HG02571 (cell line): ENCODE results near the gene TGFBR3L.

ENCODE experiments used
- ATAC-seq: cut with Tn5 transposase; IDR thresholded peaks from one replicate; pipeline ENCODE4 v1.9.1; 2021; ENCODE audit warnings: mild to moderate bottlenecking, moderate library complexity; ENCODE audit not compliant: unreplicated experiment

Gene TGFBR3L

GRCh38 chr19:7903244-7904073, 11.2 kb upstream of the TGFBR3L start, which contains the start of gene MAP2K7:
Gene MAP2K7 (plus strand): TSS chr19:7903877. CDS start chr19:7903945, 68 bp downstream.
- ATAC-seq = peak; percentile 77

DNA sequence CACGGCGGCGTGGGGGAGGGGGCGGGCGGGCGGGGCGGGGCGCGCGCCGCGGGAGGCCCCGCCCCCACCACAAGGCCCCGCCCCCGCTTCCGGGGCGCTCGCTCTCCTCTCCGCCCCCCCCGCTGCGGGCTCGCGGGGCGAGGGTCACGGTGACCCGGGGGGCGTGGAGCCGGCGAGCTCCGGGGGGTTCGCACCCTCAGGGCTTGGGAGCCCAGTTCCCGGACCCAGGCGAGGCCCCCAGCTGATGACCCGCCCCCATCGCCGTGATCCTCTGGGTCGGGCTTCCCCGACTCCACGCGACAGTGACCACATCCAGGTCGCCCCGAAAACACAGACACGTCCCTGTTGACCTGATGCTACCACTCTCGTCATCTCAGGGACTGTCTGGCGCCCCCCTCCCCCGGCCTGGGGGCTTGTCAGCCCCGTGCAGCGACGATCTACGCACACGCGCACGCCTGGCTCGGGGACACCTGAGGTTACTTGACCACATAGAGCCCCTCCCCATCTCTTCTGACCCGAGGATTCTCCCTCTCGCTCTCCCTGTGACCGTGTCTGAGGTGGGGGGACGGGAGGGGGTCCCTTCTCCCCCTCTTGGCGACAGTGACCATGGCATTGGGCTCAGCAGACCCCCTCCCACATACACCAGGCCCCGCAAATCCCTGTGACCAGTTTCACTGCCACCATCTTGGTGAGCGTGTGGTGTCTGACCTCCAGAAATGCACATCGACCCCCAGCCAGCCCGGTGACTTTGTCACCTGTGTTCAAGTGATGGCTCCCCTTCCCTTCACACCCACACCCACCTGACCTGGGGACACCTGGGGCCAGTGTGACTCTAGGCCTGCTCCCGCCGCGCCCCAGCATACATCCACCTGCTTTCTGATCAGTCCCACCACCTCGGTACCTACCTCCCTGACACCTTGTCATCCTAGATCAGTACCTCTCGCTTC, 10.3 kb upstream of the TGFBR3L start:
- peak; percentile 29 for ATAC-seq

- no peak for ATAC-seq
Measured at GRCh38 chr19:7905268-7905667, 9.4 kb upstream of the TGFBR3L start.

GRCh38 chr19:7905859-7906258, 8.8 kb upstream of the TGFBR3L start:
- no peak for ATAC-seq

DNA sequence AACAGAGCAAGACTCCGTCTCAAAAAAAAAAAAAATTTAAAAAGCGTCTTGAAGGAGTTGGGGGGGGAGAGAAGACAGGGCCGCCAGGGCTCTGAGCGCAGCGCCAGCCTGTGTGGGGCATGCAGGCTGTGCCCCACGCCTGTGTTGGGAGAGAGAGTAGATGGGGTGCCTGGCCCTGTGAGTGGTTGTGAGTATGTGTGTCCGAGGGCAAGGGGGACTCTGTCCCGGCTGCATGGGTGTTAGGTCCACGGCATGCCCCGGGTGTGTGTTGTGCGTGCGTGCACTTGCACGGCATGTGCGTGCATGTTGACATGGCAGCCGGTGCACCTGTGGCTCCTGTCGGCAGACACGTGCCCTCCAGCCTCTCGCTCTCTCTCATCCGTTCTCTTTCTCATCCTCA, 7.5 kb upstream of the TGFBR3L start:
- no peak for ATAC-seq

- ATAC-seq = no peak
Measured at GRCh38 chr19:7907544-7907943, 7.1 kb upstream of the TGFBR3L start.

DNA sequence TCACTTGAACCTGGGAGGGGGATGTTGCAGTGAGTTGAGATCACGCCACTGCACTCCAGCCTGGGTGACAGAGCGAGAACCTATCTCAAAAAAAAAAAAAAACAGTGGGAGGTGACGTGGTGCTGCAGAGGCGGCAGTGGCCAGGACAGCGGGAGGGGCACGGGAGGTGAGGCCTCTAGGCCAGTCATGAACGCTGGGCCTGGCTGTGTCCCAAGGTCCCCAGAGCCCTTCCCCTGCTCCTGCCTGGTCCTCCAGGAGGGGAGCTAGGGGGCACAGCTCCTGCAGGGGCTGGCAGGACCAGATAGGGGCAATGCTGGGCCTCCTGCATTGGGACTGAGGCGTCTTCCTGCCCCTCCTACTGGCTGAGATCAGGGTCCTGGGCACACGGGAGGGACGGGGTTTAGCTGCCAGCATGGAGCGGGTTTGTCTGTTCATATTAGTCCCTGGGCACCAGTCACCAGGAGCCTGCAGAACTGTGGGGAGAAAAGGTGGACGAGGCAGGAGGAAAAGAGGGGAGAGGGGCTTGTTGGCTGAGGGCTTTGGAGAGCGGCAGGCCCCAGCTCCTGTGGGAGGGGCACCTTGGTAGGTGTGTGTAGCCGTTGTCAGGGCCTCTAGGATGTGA, 6.4 kb upstream of the TGFBR3L start:
- ATAC-seq = no peak

GRCh38 chr19:7908742-7909461, 5.7 kb upstream of the TGFBR3L start:
- ATAC-seq = no peak

DNA sequence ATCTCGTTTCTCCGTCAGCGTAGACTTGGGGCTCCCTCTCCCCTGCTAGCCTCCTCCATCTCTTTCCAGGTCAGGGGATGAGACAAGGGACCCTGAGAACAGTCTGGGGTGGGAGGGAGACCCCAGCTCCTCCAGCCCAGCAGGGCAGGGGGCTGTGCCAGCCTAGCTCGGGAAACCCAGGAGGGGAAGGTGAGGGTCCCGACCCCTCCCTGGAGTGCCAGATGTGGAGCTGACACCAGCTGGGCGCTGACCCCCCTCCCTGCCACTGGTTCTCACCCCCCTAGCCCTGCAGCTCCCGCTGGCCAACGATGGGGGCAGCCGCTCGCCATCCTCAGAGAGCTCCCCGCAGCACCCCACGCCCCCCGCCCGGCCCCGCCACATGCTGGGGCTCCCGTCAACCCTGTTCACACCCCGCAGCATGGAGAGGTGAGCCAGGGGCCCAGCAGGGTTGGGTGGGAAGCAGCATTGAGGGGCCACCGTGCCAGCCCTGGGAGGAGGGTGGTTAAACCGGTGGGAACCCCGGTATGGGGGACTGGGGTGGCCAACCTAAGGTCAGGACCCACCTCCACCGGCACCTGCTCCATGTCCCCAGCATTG, 5.1 kb upstream of the TGFBR3L start:
- no peak for ATAC-seq

GRCh38 chr19:7910321-7911161, 4.1 kb upstream of the TGFBR3L start:
- ATAC-seq = no peak

DNA sequence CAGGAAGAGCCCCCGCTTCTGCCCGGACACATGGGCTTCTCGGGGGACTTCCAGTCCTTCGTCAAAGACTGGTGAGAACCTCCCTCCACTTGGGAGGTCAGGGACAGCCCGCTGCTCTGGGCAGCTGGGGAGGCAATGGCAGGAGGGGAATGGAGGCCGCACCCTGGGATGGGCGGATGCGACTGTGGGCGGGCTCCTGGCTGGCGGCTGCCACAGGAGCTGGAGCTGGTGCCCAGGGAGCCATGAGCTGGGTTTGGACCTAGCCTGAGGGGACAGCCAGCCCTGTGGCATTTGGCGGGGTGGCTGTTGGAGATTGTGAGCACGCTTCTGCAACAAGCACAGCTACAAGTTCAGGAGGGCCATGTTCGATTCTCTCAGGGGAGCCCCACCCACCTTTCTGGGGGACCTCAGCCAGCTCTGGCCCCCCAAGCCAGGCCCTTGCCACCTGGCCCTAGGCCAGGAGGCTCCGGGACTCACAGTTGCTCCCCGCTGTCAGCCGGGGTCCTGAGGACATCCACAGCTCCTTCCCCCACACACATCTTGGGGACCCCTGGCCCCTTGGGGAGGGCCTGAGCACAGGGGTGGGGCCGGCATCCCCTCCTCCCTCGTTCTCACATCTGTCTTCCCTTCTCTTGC, 3.0 kb upstream of the TGFBR3L start:
- ATAC-seq = no peak

GRCh38 chr19:7912144-7912696, 2.4 kb upstream of the TGFBR3L start:
- no peak for ATAC-seq

- no peak for ATAC-seq
Measured at GRCh38 chr19:7912697-7913564, 1.7 kb upstream of the TGFBR3L start.

GRCh38 chr19:7913652-7914051, 978 bp upstream of the TGFBR3L start:
- ATAC-seq = no peak

- no peak for ATAC-seq
Measured at GRCh38 chr19:7914099-7914498, 531 bp upstream of the TGFBR3L start.

DNA sequence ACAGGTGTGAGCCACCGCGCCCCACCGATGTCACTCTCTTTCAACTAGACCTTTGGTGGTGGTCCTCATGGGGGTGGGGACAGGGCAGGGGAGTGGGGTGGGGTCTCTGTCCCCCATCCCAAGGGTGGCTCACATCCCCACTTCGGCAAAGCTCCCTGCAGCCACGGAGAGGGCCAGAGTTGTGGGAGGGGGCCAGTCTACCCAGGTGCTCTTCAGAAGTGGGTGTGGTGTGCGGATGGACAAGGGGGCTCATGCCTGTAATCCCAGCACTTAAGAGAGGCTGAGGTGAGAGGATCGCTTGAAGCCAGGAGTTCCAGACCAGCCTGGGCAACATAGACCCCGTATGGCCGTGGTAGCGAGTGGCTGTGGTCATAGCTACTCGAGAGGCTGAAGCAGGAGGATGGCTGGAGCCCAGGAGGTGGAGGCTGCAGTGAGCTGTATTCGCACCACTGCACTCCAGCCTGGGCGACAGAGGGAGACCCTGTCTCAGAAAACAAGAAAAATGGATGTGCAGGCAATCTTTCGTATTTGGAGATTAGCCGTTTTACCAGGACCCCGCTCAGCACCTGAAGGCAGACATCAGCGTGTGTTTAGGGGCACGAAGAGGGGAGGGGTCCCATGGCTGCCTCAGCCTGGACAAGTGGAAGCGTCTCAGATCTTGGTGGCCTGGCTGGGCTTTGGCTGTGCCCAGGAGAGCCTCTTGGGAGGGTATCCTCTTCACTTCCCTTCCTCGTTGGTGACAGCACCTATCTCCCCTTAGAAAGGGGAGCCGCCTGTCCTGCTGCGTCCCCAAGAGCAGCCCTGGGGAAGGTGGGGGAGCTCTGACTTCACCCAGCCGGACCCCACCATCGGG, 846 bp downstream of the TGFBR3L start:
- ATAC-seq = no peak
